Measurements from ENCODE around the gene TOMM22. TPM values are rescaled to one million over a fixed set of nuclear protein-coding genes. Genes with fewer than 3 reads are reported as not detected.
A peak's percentile ranks its signal among the peaks of the same experiment; 100 is the strongest.

Gene TOMM22
- total and polyA plus RNA-seq, 7 donors: 37.7 to 65.2 (median 50.2) TPM

- Histone ChIP-seq H3K4me1 (peaks cover 0 to 30% (median 26%) of the 10 kb centered on the region in 4 donors), H3K4me3 (peak overlapping the region; percentile 73 to 98 (median 90)), H3K27ac (peak overlapping the region; percentile 95 to 99 (median 98)), H3K9me3 (no peaks in the 10 kb centered on the region), H3K36me3 (peaks cover 0 to 16% (median 2%) of the 10 kb centered on the region in 4 donors), H3K27me3 (no peaks in the 10 kb centered on the region)
- intact Hi-C loops (cut with DNase I): no loop called here
- WGBS, 2 donors: 0 to 4% methylated on average over 4 of the region's 4 CpGs
- no peak for TF ChIP-seq EP300 (IDR thresholded peaks at IDR 0.05)
- DNase-seq: no peak
These were observed 25.1 kb downstream of the TOMM22 start for GRCh38 chr22:38706901-38707195.

GRCh38 chr22:38707346-38707745 lies 25.6 kb downstream of the TOMM22 start:
- TF ChIP-seq POLR2A (IDR thresholded peaks at IDR 0.05): peak in 1 of 2 donors; percentile 14
- TF ChIP-seq EP300 (IDR thresholded peaks at IDR 0.05): no peak
- TF ChIP-seq POLR2AphosphoS5 (IDR thresholded peaks at IDR 0.05): no peak
- no peak for TF ChIP-seq CTCF (IDR thresholded peaks at IDR 0.05)
- Histone ChIP-seq H3K27me3 (no peaks in the 10 kb centered on the region), H3K4me3 (peak overlapping the region in 3 of 4 donors; percentile 87 to 98 (median 93)), H3K9me3 (no peaks in the 10 kb centered on the region), H3K36me3 (peaks cover 0 to 21% (median 2%) of the 10 kb centered on the region in 4 donors), H3K27ac (peak overlapping the region; percentile 95 to 99 (median 98)), H3K4me1 (peaks cover 0 to 30% (median 27%) of the 10 kb centered on the region in 4 donors)
- DNase-seq: no peak
- WGBS, 2 donors: 5 to 39% methylated on average over 2 of the region's 2 CpGs
- intact Hi-C loops (cut with DNase I): no loop called here

- Histone ChIP-seq H3K36me3 (peaks cover 0 to 26% (median 2%) of the 10 kb centered on the region in 4 donors), H3K9me3 (no peaks in the 10 kb centered on the region), H3K27ac (no peak overlapping the region), H3K27me3 (no peaks in the 10 kb centered on the region), H3K4me1 (peaks cover 0 to 34% (median 28%) of the 10 kb centered on the region in 4 donors), H3K4me3 (no peak overlapping the region)
- DNase-seq: no peak
- intact Hi-C loops (cut with DNase I): no loop called here
- WGBS, 2 donors: 78 to 83% methylated on average over 3 of the region's 3 CpGs
- TF ChIP-seq POLR2AphosphoS5 (IDR thresholded peaks at IDR 0.05) (no peak), CTCF (IDR thresholded peaks at IDR 0.05) (no peak)
These were observed 26.2 kb downstream of the TOMM22 start for GRCh38 chr22:38707984-38708383.

- no peak overlapping the region for H3K4me3 ChIP-seq
- H3K4me1 ChIP-seq: peaks cover 0 to 44% (median 32%) of the 10 kb centered on the region in 4 donors
- H3K27me3 ChIP-seq: no peaks in the 10 kb centered on the region
- 89 to 90% methylated on average over 3 of the region's 3 CpGs for WGBS, 2 donors
- no peak overlapping the region for H3K27ac ChIP-seq
- no peak for TF ChIP-seq CTCF (IDR thresholded peaks at IDR 0.05)
- TF ChIP-seq POLR2AphosphoS5 (IDR thresholded peaks at IDR 0.05): no peak
- no peak for TF ChIP-seq POLR2A (IDR thresholded peaks at IDR 0.05)
- TF ChIP-seq EP300 (IDR thresholded peaks at IDR 0.05): no peak
- no peak for DNase-seq
- peaks cover 0 to 26% (median 2%) of the 10 kb centered on the region in 4 donors for H3K36me3 ChIP-seq
- no peaks in the 10 kb centered on the region for H3K9me3 ChIP-seq
- intact Hi-C loops (cut with DNase I): no loop called here
These were observed 27.5 kb downstream of the TOMM22 start for GRCh38 chr22:38709306-38709705.

- peaks cover 0 to 26% (median 2%) of the 10 kb centered on the region in 4 donors for H3K36me3 ChIP-seq
- no peak overlapping the region for H3K27ac ChIP-seq
- H3K4me1 ChIP-seq: peaks cover 0 to 37% (median 26%) of the 10 kb centered on the region in 4 donors
- H3K27me3 ChIP-seq: no peaks in the 10 kb centered on the region
- no peak for TF ChIP-seq POLR2A (IDR thresholded peaks at IDR 0.05)
- TF ChIP-seq CTCF (IDR thresholded peaks at IDR 0.05): no peak
- no peak for TF ChIP-seq EP300 (IDR thresholded peaks at IDR 0.05)
- TF ChIP-seq POLR2AphosphoS5 (IDR thresholded peaks at IDR 0.05): no peak
- H3K9me3 ChIP-seq: no peaks in the 10 kb centered on the region
- intact Hi-C loops (cut with DNase I): no loop called here
- DNase-seq: no peak
- WGBS, 2 donors: 93 to 94% methylated on average over 3 of the region's 3 CpGs
- no peak overlapping the region for H3K4me3 ChIP-seq
These were observed 28.6 kb downstream of the TOMM22 start for GRCh38 chr22:38710351-38710750.

All from sigmoid colon (tissue), 7 donors.